Activated CD8-positive, alpha-beta T cell treated with anti-CD3 and anti-CD28 coated beads for 36 hours (primary cell): ENCODE measurements around the gene CENPP. TPM values are rescaled to one million over a fixed set of nuclear protein-coding genes. Genes with fewer than 3 reads are reported as not detected.

Experiments used
- ATAC-seq: fragments of 200-7000 bp; cut with Tn5 transposase; one replicate; pipeline ENCODE4 v1.10.0; 2021; ENCODE audit warnings: mild to moderate bottlenecking, moderate library complexity
- CTCF ChIA-PET: fragments of 350-600 bp; sonication (Branson Sonifier 250); formaldehyde crosslinking; loops from one replicate; lab custom pipeline; 2021; ENCODE audit warnings: antibody characterized with exemption; lab: Charles Lee
- POLR2A ChIA-PET: fragments of 350-600 bp; sonication (Branson Sonifier 250); formaldehyde crosslinking; loops from one replicate; lab custom pipeline; 2021; ENCODE audit warnings: antibody characterized with exemption; lab: Charles Lee
- DNase-seq: peaks from one replicate; pipeline ENCODE4 v3.0.0-alpha.2; 2020
- H3K27ac Mint-ChIP-seq: one replicate; pipeline ENCODE4 v1.8.0; 2021; ENCODE audit warnings: mild to moderate bottlenecking, mixed read lengths
- H3K27me3 Mint-ChIP-seq: one replicate; pipeline ENCODE4 v1.8.0; 2021; ENCODE audit warnings: mixed read lengths
- H3K36me3 Mint-ChIP-seq: one replicate; pipeline ENCODE4 v1.8.0; 2021; ENCODE audit warnings: low read depth, mixed read lengths
- H3K4me1 Mint-ChIP-seq: one replicate; pipeline ENCODE4 v1.8.0; 2021; ENCODE audit warnings: low read depth, mixed read lengths
- H3K4me3 Mint-ChIP-seq: one replicate; pipeline ENCODE4 v1.8.0; 2021; ENCODE audit warnings: mild to moderate bottlenecking, moderate library complexity, mixed read lengths
- H3K9me3 Mint-ChIP-seq: one replicate; pipeline ENCODE4 v1.8.0; 2021; ENCODE audit warnings: mixed read lengths
- intact Hi-C: fragments of 100-400 bp; cut with micrococcal nuclease; formaldehyde crosslinking; loops from one replicate; pipeline ENCODE4 v1.10.0; 2022
- total RNA-seq, 2 experiments: library from RNA; stranded (reverse); gene quantifications; one replicate each; pipeline ENCODE4 v1.2.3, GENCODE V29; 2021
- TF ChIP-seq, protein P1 (sequence below): fragments of 200-600 bp; IDR thresholded peaks from one replicate; pipeline ENCODE4 v1.8.0; 2022; ENCODE audit warnings: antibody characterized with exemption, mild to moderate bottlenecking

CENPP gene
- total RNA-seq, 2 experiments from 2014 or later = 22.5 to 28.7 TPM

- H3K4me1 Mint-ChIP-seq = peaks cover 57% of the 10 kb centered on the region
- intact Hi-C loops = no loop called here
- H3K27me3 Mint-ChIP-seq = no peaks in the 10 kb centered on the region
Measured at GRCh38 chr9:92293075-92293354, 32.7 kb upstream of the CENPP start.

GRCh38 chr9:92293452-92294296 lies 32.1 kb upstream of the CENPP start, which contains the start of gene IARS1:
TSS of gene IARS1 (minus strand) at chr9:92293697. CDS start at chr9:92289419, 4,278 bp downstream.
- no peaks in the 10 kb centered on the region for H3K27me3 Mint-ChIP-seq
- peak; percentile 89 for ATAC-seq
- ChIA-PET CTCF (no interaction called here), POLR2A (interaction anchor here (0.9 to 2.7 kb wide), 5 partner anchors 9 to 31 kb away, joined by 3 to 15 read pairs (median 5); partner anchors contain the start of genes CENPP and NOL8)
- intact Hi-C loops = no loop called here
- H3K4me3 Mint-ChIP-seq = peak within 1 kb of the TSS; percentile 85
- peak within 1 kb of the TSS; percentile 99 for H3K27ac Mint-ChIP-seq
- peaks cover 62% of the 10 kb centered on the region for H3K36me3 Mint-ChIP-seq
- TF ChIP-seq, protein P1, sequence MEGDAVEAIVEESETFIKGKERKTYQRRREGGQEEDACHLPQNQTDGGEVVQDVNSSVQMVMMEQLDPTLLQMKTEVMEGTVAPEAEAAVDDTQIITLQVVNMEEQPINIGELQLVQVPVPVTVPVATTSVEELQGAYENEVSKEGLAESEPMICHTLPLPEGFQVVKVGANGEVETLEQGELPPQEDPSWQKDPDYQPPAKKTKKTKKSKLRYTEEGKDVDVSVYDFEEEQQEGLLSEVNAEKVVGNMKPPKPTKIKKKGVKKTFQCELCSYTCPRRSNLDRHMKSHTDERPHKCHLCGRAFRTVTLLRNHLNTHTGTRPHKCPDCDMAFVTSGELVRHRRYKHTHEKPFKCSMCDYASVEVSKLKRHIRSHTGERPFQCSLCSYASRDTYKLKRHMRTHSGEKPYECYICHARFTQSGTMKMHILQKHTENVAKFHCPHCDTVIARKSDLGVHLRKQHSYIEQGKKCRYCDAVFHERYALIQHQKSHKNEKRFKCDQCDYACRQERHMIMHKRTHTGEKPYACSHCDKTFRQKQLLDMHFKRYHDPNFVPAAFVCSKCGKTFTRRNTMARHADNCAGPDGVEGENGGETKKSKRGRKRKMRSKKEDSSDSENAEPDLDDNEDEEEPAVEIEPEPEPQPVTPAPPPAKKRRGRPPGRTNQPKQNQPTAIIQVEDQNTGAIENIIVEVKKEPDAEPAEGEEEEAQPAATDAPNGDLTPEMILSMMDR = no peak
- H3K4me1 Mint-ChIP-seq = peaks cover 52% of the 10 kb centered on the region
- DNase-seq = peak; percentile 100
- H3K9me3 Mint-ChIP-seq = no peaks in the 10 kb centered on the region

More at GRCh38 chr9:92293075-92293354, 32.7 kb upstream of the CENPP start:
- peak overlapping the region; percentile 85 for H3K4me3 Mint-ChIP-seq
- no peak for DNase-seq
- POLR2A ChIA-PET = interaction anchor here (0.9 to 2.7 kb wide), 5 partner anchors 9 to 32 kb away, joined by 3 to 15 read pairs (median 5); partner anchors contain the start of genes CENPP and NOL8
- peaks cover 67% of the 10 kb centered on the region for H3K36me3 Mint-ChIP-seq
- CTCF ChIA-PET = no interaction called here
- no peaks in the 10 kb centered on the region for H3K9me3 Mint-ChIP-seq
- no peak for ATAC-seq
- H3K27ac Mint-ChIP-seq = peak overlapping the region; percentile 99
- TF ChIP-seq, protein P1 = no peak

- H3K27ac Mint-ChIP-seq = peak overlapping the region; percentile 99
- no peaks in the 10 kb centered on the region for H3K9me3 Mint-ChIP-seq
- POLR2A ChIA-PET = interaction anchor here (0.9 to 2.7 kb wide), 3 partner anchors 14 to 31 kb away, joined by 3 to 13 read pairs (median 4); partner anchors contain the start of genes CENPP and NOL8
- peaks cover 64% of the 10 kb centered on the region for H3K36me3 Mint-ChIP-seq
- H3K4me3 Mint-ChIP-seq = peak overlapping the region; percentile 85
- H3K27me3 Mint-ChIP-seq = no peaks in the 10 kb centered on the region
- peaks cover 53% of the 10 kb centered on the region for H3K4me1 Mint-ChIP-seq
- ATAC-seq (no peak), DNase-seq (peak; percentile 38)
- intact Hi-C loops = no loop called here
- CTCF ChIA-PET = interaction anchor here (1.0 kb wide), 1 partner anchor 14 kb away, joined by 3 read pairs; no protein-coding TSS in a partner anchor
- TF ChIP-seq, protein P1 = no peak
Measured at GRCh38 chr9:92294297-92294676, 31.5 kb upstream of the CENPP start.

- ChIA-PET POLR2A (interaction anchor here (0.9 to 2.7 kb wide), 2 partner anchors 13 to 30 kb away, joined by 3 to 13 read pairs; partner anchors contain the start of genes CENPP and NOL8), CTCF (interaction anchor here (1.0 kb wide), 1 partner anchor 13 kb away, joined by 3 read pairs; no protein-coding TSS in a partner anchor)
- H3K36me3 Mint-ChIP-seq = peaks cover 57% of the 10 kb centered on the region
- DNase-seq (no peak), ATAC-seq (no peak)
- H3K27me3 Mint-ChIP-seq = no peaks in the 10 kb centered on the region
- no peaks in the 10 kb centered on the region for H3K9me3 Mint-ChIP-seq
- intact Hi-C loops = no loop called here
- peak overlapping the region; percentile 85 for H3K4me3 Mint-ChIP-seq
- peak overlapping the region; percentile 71 for H3K27ac Mint-ChIP-seq
- H3K4me1 Mint-ChIP-seq = peaks cover 46% of the 10 kb centered on the region
- TF ChIP-seq, protein P1 = no peak
Measured at GRCh38 chr9:92295240-92295790, 30.4 kb upstream of the CENPP start.
